ENCODE measurements around the gene FGGY.

FGGY gene

GRCh38 chr1:59670662-59671061 is 373.8 kb downstream of the FGGY start:
- no peak for DNase-seq (ENCODE audit: extremely low read depth in 1 of 2, low read depth in 1 of 2)

DNA sequence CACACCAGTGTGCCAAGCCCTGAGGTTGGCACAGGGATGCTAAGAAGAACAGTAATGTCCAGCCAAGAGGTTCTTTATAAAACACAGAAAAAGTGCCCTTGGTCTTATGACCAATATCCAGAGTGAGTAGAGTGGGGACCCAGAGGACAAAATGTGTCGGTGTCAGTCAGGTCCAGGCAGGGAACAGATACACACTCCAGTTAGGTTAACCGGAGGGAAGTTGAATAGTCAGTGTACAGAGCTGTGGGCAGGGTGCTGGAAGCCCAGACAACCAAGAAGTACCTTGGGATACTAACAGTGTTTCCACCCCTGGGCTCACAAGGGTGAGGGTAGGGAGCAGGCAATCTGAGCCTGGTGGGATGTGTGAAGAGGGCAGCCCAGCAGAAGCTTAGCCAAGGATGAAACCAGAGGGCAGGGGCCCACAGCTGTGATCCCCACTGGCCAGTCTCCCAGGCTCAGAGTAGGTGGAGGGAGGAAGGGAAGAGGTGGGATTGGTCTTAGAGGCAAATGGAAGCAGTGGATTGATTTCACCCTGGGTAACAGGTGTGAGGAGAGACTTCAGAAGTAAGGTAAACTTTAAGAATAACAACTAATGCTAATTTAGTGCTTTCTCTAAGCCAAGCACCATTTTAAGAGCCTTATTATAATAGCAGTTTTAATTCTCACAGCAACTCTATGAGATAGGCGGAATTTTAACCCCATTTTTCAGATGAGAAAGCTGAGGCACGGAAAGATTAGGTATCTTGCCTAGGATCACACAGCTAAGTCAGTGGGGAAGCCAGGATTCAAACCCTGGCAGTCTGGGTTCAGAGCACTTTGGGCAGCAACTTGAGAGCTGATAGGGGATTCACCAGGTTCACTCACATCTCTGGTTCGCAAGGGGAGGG is 374.4 kb downstream of the FGGY start:
- DNase-seq (ENCODE audit: extremely low read depth in 1 of 2, low read depth in 1 of 2) = no peak

DNA sequence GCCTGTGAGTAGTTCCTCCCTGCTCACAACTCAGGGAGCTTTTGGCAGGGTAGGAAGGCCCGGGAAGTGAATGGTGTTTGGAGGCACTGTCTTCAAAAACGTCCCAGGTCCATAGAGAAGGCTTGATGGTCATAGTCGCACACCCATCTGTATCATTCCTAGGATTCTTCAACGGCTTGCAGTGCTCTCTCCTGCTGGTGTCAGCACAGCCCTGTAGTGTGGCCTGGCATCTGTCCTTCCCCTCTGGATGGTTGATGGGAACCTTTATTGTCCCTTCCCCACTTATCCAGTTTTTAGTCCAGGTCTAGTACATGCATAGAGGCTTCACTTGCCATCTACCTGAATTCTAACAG is 375.0 kb downstream of the FGGY start:
- DNase-seq (ENCODE audit: extremely low read depth in 1 of 2, low read depth in 1 of 2) = no peak

- no peak for DNase-seq (ENCODE audit: extremely low read depth in 1 of 2, low read depth in 1 of 2)
These were observed 376.1 kb downstream of the FGGY start for GRCh38 chr1:59672851-59673572.

GRCh38 chr1:59673573-59674450 is 376.9 kb downstream of the FGGY start:
- no peak for DNase-seq (ENCODE audit: extremely low read depth in 1 of 2, low read depth in 1 of 2)

GRCh38 chr1:59674595-59674994 is 377.7 kb downstream of the FGGY start:
- no peak for DNase-seq (ENCODE audit: extremely low read depth in 1 of 2, low read depth in 1 of 2)

GRCh38 chr1:59675936-59676335 is 379.0 kb downstream of the FGGY start:
- DNase-seq (ENCODE audit: extremely low read depth in 1 of 2, low read depth in 1 of 2) = no peak

GRCh38 chr1:59678040-59678439 is 381.1 kb downstream of the FGGY start:
- no peak for DNase-seq (ENCODE audit: extremely low read depth in 1 of 2, low read depth in 1 of 2)

DNA sequence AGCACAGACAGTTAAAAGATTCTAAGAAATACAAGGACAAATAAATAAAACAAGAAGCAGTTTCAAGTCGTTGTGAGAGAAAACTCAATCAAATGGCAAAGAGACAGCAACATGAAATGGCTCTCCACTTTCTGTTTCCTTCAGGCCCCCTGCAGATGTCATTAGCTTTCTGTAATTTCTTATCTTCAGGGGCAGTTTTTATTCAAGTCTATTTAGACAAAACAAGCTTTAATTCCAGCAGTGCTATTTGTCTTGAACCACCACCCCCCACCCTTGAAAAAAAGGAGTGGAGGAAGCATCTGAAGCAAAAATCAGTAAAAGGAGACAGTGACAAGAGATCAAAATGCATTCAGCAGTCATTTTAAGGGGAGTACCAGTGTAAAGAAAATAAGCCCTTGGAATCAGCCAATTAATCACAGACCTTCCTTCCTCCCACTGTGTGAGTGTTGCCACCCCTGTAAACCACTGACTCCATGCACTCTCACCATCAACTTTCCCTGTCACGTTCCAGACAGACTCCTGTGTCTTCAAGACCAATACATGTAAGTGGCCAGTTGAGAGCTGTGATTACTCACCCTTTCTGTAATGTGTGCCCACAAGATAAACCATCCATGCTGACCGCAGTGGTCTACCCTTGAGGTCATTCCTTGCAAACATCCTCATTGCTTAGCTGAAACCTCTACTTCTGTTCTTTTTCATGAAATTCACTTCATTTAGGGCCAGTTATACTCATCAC is 381.8 kb downstream of the FGGY start:
- no peak for DNase-seq (ENCODE audit: extremely low read depth in 1 of 2, low read depth in 1 of 2)

DNA sequence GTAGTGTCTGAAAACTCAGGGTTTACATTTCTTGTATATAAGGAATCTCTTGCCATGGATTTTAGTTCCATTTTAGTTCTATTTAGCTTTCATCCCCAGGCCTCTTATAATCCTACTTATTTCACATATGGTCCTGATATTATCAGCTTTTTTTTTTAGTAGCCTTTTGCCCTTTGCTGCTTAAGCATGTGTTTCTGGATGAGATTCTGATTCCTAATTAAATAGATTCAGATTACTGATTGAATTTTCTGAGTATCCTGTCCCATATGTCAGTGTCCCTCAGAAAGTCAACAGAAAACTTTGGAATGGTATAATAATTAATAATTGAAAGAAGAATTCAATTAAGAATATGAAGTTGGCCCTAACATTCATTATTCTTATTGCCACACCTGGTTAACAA is 383.1 kb downstream of the FGGY start:
- no peak for DNase-seq (ENCODE audit: extremely low read depth in 1 of 2, low read depth in 1 of 2)

- no peak for DNase-seq (ENCODE audit: extremely low read depth in 1 of 2, low read depth in 1 of 2)
These were observed 385.6 kb downstream of the FGGY start for GRCh38 chr1:59682396-59683080.

DNA sequence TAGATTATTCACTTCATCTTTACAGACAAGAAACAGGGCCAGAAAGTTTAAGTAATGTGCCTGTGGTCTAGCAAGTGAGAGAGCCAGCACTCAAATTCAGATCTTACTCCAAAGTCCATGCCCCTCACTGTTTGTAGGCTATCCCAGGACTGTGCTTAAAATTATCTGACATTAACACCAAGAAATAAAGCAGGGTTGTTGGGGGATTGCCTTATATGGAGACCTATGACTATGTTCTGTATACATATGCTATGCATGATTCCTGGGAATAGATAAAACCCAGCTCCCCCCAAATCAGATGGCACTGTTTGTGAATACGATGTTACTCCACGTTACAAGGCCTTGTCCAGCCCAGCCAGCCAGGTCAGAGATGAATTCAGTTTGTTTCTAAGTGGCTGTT is 386.3 kb downstream of the FGGY start:
- DNase-seq (ENCODE audit: extremely low read depth in 1 of 2, low read depth in 1 of 2) = no peak

GRCh38 chr1:59684698-59685097 is 387.8 kb downstream of the FGGY start:
- DNase-seq (ENCODE audit: extremely low read depth in 1 of 2, low read depth in 1 of 2) = no peak

- DNase-seq (ENCODE audit: extremely low read depth in 1 of 2, low read depth in 1 of 2) = no peak
These were observed 388.2 kb downstream of the FGGY start for GRCh38 chr1:59685101-59685500.

DNA sequence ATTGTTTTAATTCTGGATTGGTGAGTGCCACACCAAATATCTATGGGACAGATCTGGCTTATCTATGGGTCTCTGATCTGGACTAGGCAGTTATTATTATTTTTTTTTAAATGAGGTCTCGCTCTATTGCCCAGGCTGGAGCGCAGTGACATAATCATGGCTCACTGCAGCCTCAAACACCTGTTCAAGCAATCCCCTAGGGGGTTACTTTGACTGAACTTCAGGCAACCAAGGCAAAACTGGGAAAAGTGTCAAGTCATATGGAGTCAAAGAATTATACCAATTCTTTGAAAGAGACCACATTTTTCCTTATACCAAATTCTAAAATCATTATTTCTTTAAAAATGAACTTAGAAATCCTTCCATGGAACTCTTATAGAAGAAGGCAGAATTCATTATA is 388.8 kb downstream of the FGGY start:
- DNase-seq (ENCODE audit: extremely low read depth in 1 of 2, low read depth in 1 of 2) = no peak

- no peak for DNase-seq (ENCODE audit: extremely low read depth in 1 of 2, low read depth in 1 of 2)
These were observed 389.3 kb downstream of the FGGY start for GRCh38 chr1:59686170-59686569.

- DNase-seq (ENCODE audit: extremely low read depth in 1 of 2, low read depth in 1 of 2) = no peak
These were observed 389.7 kb downstream of the FGGY start for GRCh38 chr1:59686574-59686973.

- DNase-seq (ENCODE audit: extremely low read depth in 1 of 2, low read depth in 1 of 2) = no peak
These were observed 390.2 kb downstream of the FGGY start for GRCh38 chr1:59687081-59687480.

DNA sequence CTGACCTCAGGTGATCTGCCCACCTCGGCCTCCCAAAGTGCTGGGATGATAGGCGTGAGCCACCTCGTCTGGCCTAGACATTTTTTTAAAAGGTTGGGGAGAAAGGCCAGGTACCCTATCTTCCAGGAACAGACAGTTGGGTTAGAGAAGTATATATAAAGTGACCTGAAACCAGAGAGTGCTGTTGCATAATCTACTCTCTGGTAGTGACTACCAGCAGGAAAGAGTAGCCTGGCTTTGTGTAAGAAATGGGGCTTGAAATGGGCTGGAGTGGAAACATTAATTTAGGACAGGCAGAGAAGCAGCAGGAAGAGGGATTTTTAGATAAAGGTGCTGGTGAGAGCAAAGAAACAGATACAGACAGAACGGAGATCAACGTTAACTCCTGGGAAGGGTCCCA is 392.1 kb downstream of the FGGY start:
- DNase-seq (ENCODE audit: extremely low read depth in 1 of 2, low read depth in 1 of 2) = no peak

DNA sequence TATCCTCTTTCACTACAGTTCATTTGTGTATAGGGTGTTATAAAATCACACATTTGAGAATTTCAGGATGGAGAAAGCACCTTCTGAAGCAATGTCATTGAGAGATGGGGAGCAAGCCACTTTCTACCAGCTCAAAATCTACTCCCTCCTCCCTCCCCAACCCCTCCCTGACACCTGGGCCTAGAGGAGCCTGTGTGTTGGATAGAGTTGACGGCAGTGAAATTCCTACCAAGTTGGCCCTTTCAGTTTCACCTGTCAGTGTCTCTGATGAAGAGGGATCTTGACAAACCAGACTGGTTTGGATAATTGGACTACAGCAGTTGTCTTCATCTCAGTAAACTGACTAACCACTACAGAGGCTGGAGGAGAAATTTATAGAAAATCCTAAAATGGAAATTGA is 392.8 kb downstream of the FGGY start:
- DNase-seq (ENCODE audit: extremely low read depth in 1 of 2, low read depth in 1 of 2) = no peak

Data from activated CD8-positive, alpha-beta memory T cell treated with anti-CD3 and anti-CD28 coated beads for 1 hour (primary cell).